CD4-positive, alpha-beta T cell treated with Interleukin-10 for 1 hour (primary cell): Measurements from ENCODE around the gene CDC73.
"Not testable (repeated sequence)": the region's sequence is repeated elsewhere in the genome, so short reads cannot be mapped to it uniquely, and the experiment has no call there.

Experiments used
- DNase-seq: peaks from one replicate; pipeline ENCODE4 v3.0.0-alpha.2; 2020

Gene CDC73

GRCh38 chr1:193240609-193241008, 118.8 kb downstream of the CDC73 start:
- DNase-seq = no peak

DNA sequence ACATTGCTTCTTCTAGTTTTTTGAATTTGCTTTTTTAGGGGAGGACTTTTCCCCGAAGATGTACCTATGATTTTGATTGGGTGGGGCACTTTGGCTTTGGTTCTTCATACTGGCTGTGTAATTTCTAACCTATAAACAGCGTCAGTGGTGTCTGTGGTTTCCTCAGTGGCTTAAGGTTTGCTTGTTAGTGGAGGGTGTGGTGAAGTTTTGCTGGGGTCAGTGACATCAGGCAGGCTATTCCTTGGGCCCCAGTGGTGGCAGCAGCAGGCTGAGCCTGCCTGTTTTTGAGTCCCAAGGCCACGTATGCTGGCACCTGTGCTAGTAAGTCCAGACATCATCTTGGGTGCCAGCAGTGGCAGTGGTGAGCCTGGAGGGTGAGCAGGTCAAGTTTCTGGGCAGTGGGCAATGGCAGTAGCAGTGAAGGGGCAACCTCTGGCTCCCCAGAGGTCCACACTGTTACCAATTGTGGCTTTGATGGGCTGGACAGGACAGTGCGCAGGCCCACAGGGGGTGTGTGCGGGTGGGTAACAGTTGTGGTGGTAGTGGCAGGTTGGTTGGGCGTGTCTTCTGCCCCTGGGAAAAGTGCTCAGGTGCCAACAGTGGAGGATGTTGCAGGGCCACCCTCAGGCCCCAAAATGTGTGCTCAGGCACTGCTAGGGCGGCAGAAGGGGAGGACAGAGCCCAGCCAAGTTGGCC, 119.4 kb downstream of the CDC73 start:
- peak; percentile 19 for DNase-seq

DNA sequence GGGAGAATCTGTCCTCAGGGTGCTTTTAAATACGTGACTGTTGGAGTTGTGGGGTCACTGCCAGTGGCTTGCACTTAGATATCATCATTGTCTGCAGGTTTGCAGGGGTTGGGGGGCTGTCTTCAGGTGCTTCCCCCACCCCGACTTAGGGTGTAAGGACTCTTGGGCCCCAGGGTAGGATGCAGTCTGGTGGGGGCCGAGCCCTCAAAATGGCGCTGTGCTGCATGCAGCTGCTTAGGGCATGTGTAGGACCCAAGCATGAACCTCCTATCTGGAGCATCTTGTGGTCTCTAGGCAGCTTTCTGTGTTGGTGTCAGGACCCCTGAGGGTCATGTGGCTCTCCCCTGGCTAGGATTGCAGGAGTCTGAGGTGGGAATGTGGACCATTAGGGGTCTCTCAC, 120.2 kb downstream of the CDC73 start:
- DNase-seq = no peak

- no peak for DNase-seq
Observed at GRCh38 chr1:193249187-193249586, 127.4 kb downstream of the CDC73 start.

DNA sequence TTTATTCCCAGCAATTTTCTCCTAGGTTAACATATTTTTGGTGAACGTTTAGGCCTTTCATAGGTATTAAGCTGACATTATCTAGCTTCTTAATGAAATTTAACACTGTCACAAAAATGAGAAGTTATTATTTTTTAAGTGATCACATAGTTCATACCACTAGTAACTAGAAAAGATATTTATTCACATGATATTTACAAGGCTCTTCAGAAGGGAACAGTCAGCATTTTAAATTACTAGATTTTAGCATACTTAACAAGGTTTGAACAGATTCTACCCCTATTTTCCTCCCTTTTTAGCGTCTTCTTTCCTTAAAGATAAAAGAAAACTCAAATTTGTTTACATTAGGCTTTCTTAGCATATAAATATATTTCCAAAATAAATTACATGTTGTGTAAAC, 130.1 kb downstream of the CDC73 start:
- no peak for DNase-seq

DNA sequence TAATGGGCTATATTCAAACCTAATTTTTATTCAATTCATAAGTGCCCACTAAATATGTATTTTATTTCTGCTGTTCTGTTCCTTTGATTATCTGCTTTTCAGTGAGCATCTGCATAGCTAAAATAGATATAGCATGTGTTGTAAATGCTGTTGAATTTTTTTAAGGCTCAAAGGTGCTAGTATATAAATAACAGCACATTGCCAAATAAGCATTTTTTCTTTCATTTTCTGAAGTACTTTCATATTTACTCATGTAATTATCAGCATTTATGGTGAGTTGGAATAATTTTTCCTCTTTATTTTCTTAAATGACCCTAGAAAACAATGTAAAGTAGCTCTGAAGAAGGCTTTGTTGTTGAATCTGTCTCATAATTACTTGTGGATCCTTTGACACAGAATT, 134.2 kb downstream of the CDC73 start:
- no peak for DNase-seq

DNA sequence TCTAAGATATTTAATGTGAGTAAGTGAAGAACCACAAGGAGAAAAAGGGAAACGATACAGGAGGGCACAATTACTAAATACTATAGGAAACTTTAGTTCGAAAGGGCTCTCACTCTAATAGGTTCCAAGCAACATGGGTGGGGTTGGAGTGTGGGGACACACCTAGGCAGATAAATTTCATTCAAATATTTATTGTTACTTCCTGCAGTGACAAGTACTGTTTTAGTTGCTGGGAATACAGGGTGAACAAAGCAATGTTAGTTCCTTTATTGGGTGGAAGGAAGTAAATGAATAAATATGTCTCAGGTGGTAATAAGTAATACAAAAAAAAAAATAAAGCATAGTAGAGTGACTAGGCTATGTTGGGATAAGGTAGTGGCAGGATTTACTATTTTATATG, 137.8 kb downstream of the CDC73 start:
- no peak for DNase-seq

GRCh38 chr1:193260056-193260745, 138.4 kb downstream of the CDC73 start:
- no peak for DNase-seq

- no peak for DNase-seq
Observed at GRCh38 chr1:193260896-193261295, 139.1 kb downstream of the CDC73 start.

DNA sequence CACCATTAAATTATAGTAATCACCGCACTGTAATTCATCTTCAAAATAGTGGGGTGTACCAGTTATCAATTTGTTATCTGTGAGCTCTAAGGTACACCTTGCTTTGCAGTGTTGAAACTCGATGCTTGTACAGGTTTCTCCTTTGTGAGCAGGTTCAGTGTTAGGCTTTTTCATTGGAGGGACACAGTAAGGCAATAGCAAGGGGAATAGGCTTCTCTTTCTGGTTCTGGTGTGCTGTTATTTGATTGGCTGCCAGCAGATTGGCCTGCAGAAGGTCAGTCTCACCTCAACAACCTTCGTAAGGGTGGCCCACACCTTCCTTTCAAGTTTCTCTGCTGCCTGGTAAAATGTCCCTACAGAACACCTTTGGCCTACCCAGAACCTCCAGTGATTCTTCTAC, 140.8 kb downstream of the CDC73 start:
- no peak for DNase-seq

GRCh38 chr1:193264313-193265065, 142.7 kb downstream of the CDC73 start:
- no peak for DNase-seq

- no peak for DNase-seq
Observed at GRCh38 chr1:193265716-193266115, 143.9 kb downstream of the CDC73 start.

- not testable (repeated sequence) for DNase-seq
Observed at GRCh38 chr1:193266794-193267193, 145.0 kb downstream of the CDC73 start.

- no peak for DNase-seq
Observed at GRCh38 chr1:193270996-193271395, 149.2 kb downstream of the CDC73 start.

- no peak for DNase-seq
Observed at GRCh38 chr1:193275773-193276172, 153.9 kb downstream of the CDC73 start.

DNA sequence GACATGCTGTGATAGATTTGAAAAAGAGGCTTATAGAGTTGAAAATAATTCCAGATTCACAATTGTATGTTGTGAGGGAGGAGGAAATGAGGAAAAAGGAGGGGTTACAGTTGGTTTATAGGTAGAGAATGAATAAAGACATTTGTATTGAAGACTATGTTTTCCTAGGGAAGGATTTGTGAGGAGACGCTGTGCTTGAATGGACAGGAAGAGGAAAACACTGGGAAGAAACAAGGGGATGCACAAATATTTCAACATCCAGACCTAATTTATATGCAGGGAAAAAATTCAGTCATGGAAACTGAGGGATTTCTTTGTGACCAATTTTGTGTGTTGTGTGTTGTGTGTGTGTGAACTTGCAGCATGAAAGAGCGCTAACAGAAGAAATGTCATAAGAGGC, 157.1 kb downstream of the CDC73 start:
- no peak for DNase-seq

GRCh38 chr1:193281894-193282293, 160.1 kb downstream of the CDC73 start:
- no peak for DNase-seq

GRCh38 chr1:193283016-193283415, 161.2 kb downstream of the CDC73 start:
- no peak for DNase-seq

- DNase-seq = no peak
Observed at GRCh38 chr1:193284219-193284618, 162.4 kb downstream of the CDC73 start.

GRCh38 chr1:193285641-193286040, 163.8 kb downstream of the CDC73 start:
- DNase-seq = no peak

DNA sequence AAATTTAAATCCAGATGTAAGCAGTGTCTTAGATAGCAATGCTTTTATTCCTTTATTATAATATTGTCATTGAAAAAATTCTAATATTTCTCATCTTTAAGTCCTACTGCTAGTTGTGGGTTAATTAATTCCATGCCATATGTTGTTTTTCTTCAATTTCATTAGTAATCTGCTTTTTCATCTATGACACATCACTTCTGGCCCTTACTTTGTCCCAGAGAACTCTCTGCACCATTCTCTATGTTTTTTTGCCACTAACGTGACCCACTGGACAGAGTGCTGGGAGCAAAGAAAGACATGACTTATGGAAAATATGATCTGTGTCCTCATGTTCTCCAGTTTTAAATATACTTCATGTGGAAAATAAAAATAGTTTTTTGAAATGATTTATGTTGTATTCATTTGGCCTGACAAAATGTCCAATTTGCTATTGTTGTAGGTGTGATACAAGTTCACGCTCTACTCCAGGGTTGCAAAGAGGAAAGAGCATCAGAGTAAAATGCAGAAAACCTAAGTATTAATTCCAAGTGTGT, 166.8 kb downstream of the CDC73 start:
- not testable (repeated sequence) for DNase-seq

- DNase-seq = no peak
Observed at GRCh38 chr1:193293726-193294125, 171.9 kb downstream of the CDC73 start.

DNA sequence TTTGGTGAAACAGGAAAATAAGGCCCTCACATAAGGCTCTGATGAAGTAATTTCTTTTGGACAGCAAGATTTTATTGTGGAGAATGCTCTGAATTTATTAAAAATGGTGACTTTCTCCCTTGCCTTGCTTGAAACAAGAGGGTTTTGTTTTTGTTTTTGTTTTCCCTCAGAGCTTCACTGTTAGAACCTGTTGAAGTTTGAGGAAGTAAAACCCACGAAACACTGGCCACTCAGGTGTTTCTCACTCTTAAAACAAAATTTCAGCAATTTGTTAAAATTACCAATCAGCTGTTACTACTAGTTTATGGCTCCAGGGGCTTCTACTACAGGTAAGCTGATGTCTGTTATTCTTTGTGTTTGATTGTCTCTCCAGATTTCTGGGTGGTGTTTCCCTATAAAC, 177.2 kb downstream of the CDC73 start:
- no peak for DNase-seq

GRCh38 chr1:193301746-193302145, 179.9 kb downstream of the CDC73 start:
- DNase-seq = no peak
